K562 (cell line): ENCODE data around the gene HS3ST3A1. TPM values are rescaled to one million over a fixed set of nuclear protein-coding genes. Genes with fewer than 3 reads are reported as not detected.
A peak's percentile ranks its signal among the peaks of the same experiment; 100 is the strongest.

Experiments used
- ATAC-seq: fragments of 200-7000 bp; cut with Tn5 transposase; 3 replicates; pipeline ENCODE4 v1.9.1; 2020; ENCODE audit warnings: moderate library complexity
- BruUV-seq: library from RNA; stranded (reverse); fragments of 400-500 nt; replicated peaks from 2 replicates; lab custom pipeline; 2021; lab: Mats Ljungman, UMichigan
- CTCF ChIA-PET: fragments of 300-600 bp; formaldehyde crosslinking; extraction: SDS; loops from one replicate; lab custom pipeline; 2021; ENCODE audit warnings: low intra/inter-chr PET ratio; lab: Yijun Ruan, JAX
- POLR2A ChIA-PET: fragments of 300-600, 350-650 bp; sonication (Branson Sonifier 250); formaldehyde crosslinking; extraction: SDS; loops from one replicate; lab custom pipeline; 2021; ENCODE audit warnings: antibody characterized with exemption, inconsistent platforms; lab: Yijun Ruan, JAX
- DNase-seq, 4 experiments: peaks; one replicate each; pipeline versions ENCODE4 v3.0.0 to v3.0.0-alpha.2; 2011 to 2018; ENCODE audit warnings: low spot score in 3 of 4, mixed read lengths in 3 of 4; ENCODE audit errors: extremely low read depth in 1 of 4
- FAIRE-seq: peaks from 2 replicates; lab custom pipeline; 2011; peaks lifted over from hg19 to GRCh38; lab: Jason Lieb, UNC
- H2AFZ ChIP-seq: 2 replicates; pipeline ENCODE4 v1.6.0; 2011; ENCODE audit warnings: low read depth, low read length, control low read depth, inconsistent platforms
- H3K27ac ChIP-seq: fragments of 200-600 bp; 3 replicates; pipeline ENCODE4 v1.8.0; 2011; ENCODE audit warnings: low read depth, mild to moderate bottlenecking, control low read depth, inconsistent platforms, low read length, moderate library complexity, mixed read lengths; ENCODE audit errors: extremely low read depth
- H3K27me3 ChIP-seq, 2 experiments: fragments of 300-600 bp in 1 of 2; 2 replicates in 1 of 2; 3 replicates in 1 of 2; pipeline versions ENCODE4 v1.6.0 to v1.8.0; 2011; ENCODE audit warnings: inconsistent platforms in 2 of 2, low read length in 2 of 2, mild to moderate bottlenecking in 1 of 2, mixed read lengths in 1 of 2, moderate library complexity in 1 of 2; ENCODE audit not compliant: control insufficient read depth in 2 of 2, insufficient read depth in 2 of 2
- H3K36me3 ChIP-seq: fragments of 300-600 bp; 3 replicates; pipeline ENCODE4 v1.8.0; 2011; ENCODE audit warnings: mild to moderate bottlenecking, low read length, inconsistent platforms; ENCODE audit not compliant: control insufficient read depth, insufficient read depth
- H3K4me1 ChIP-seq, 2 experiments: fragments of 200-600 bp in 1 of 2; replicated peaks in 1 of 2; 2 replicates in 1 of 2; 3 replicates in 1 of 2; pipeline versions ENCODE4 v1.5.1 to v1.8.0; 2011; ENCODE audit warnings: inconsistent platforms in 2 of 2, low read length in 2 of 2, mild to moderate bottlenecking in 1 of 2, mixed read lengths in 1 of 2, moderate library complexity in 1 of 2; ENCODE audit not compliant: control insufficient read depth in 2 of 2, insufficient read depth in 2 of 2
- H3K4me2 ChIP-seq: 2 replicates; pipeline ENCODE4 v1.6.1; 2011; ENCODE audit warnings: low read length, control low read depth, inconsistent platforms, mixed read lengths; ENCODE audit not compliant: insufficient read depth
- H3K4me3 ChIP-seq: fragments of 200-600 bp; sonication (generic), shearing (Covaris generic); 2 replicates; pipeline ENCODE4 v1.5.1; 2016; ENCODE audit warnings: control low read depth, inconsistent platforms
- H3K79me2 ChIP-seq: fragments of 200-600 bp; 3 replicates; pipeline ENCODE4 v1.8.0; 2011; ENCODE audit warnings: low read length, inconsistent platforms; ENCODE audit not compliant: control insufficient read depth, insufficient read depth
- H3K9ac ChIP-seq, 2 experiments: 2 replicates each; pipeline versions ENCODE4 v1.6.0 to v1.6.1; 2011; ENCODE audit warnings: low read depth in 2 of 2, low read length in 2 of 2, control low read depth in 1 of 2, inconsistent platforms in 1 of 2, mild to moderate bottlenecking in 1 of 2, mixed read lengths in 1 of 2; ENCODE audit not compliant: insufficient read depth in 1 of 2
- H3K9me1 ChIP-seq: one replicate; pipeline ENCODE4 v1.6.0; 2011; ENCODE audit warnings: inconsistent platforms, mild to moderate bottlenecking, low read length, moderate library complexity; ENCODE audit not compliant: control insufficient read depth, insufficient read depth
- H3K9me3 ChIP-seq: replicated peaks from 2 replicates; pipeline ENCODE4 v1.5.1; 2011; ENCODE audit warnings: low read depth, low read length, inconsistent platforms; ENCODE audit not compliant: control insufficient read depth, insufficient read depth
- H4K20me1 ChIP-seq: replicated peaks from 2 replicates; pipeline ENCODE4 v1.6.1; 2011; ENCODE audit warnings: low read length, inconsistent platforms, mixed read lengths; ENCODE audit not compliant: control insufficient read depth, insufficient read depth
- DPF2 ChIP-seq: fragments of 450-650 bp; IDR thresholded peaks from 2 replicates; pipeline ENCODE4 v1.6.1; 2016
- FOSL1 ChIP-seq: fragments of 200-800 bp; sonication (Bioruptor generic); conservative IDR thresholded peaks from 2 replicates; pipeline ENCODE4 v1.6.1; 2016; ENCODE audit warnings: missing genetic modification characterization, missing compliant biosample characterization
- JUN ChIP-seq, 2 experiments: sonication (generic) in 1 of 2; formaldehyde crosslinking in 1 of 2; IDR thresholded peaks; 2 replicates each; pipeline versions ENCODE4 v1.6.1 to v1.8.0; 2012 to 2022; ENCODE audit warnings: borderline replicate concordance in 2 of 2, mild to moderate bottlenecking in 2 of 2, improper control_type of control experiment in 1 of 2, low read depth in 1 of 2, low read length in 1 of 2, missing genetic modification reagents in 1 of 2
- JUND ChIP-seq, 2 experiments: IDR thresholded peaks; 2 replicates in 1 of 2; 3 replicates in 1 of 2; pipeline ENCODE4 v1.6.1; 2011; ENCODE audit warnings: borderline replicate concordance in 2 of 2, low read depth in 2 of 2, low read length in 2 of 2, improper control_type of control experiment in 1 of 2, missing biosample characterization in 1 of 2, missing genetic modification characterization in 1 of 2, missing genetic modification reagents in 1 of 2
- PML ChIP-seq: IDR thresholded peaks from 2 replicates; pipeline ENCODE4 v1.6.1; 2012; ENCODE audit warnings: low read length, inconsistent platforms
- ZBED1 ChIP-seq: IDR thresholded peaks from 2 replicates; pipeline ENCODE4 v1.6.1; 2014
- ZBTB9 ChIP-seq: fragments of 450-650 bp; formaldehyde crosslinking; IDR thresholded peaks from 2 replicates; pipeline ENCODE4 v1.4.0; 2020; ENCODE audit warnings: mild to moderate bottlenecking, moderate library complexity
- ZNF592 ChIP-seq: fragments of 450-650 bp; IDR thresholded peaks from 2 replicates; pipeline ENCODE4 v1.6.1; 2017; ENCODE audit warnings: antibody characterized with exemption, mild to moderate bottlenecking
- WGBS: fragments of 100-300 bp; shearing (Covaris generic); methylation state at CpG from one replicate; pipeline ENCODE4 v1.1.6; 2016; ENCODE audit warnings: low coverage, mixed read lengths; ENCODE audit not compliant: insufficient coverage; ENCODE audit errors: missing lambda C conversion rate; 5-methylcytosine and 5-hydroxymethylcytosine counted together
- in situ Hi-C: fragments of 300-500 bp; cut with MboI; formaldehyde crosslinking; loops from 4 replicates; pipeline ENCODE4 v1.15.0; 2018; ENCODE audit warnings: inconsistent platforms, mixed read lengths
- intact Hi-C: fragments of 100-400 bp; cut with micrococcal nuclease; formaldehyde crosslinking; loops from 2 replicates; pipeline ENCODE4 v1.14.2; 2022
- polyA plus RNA-seq, 8 experiments: library from polyadenylated mRNA; depleted of rRNA in 4 of 8; stranded (reverse) in 5 of 8; unstranded in 3 of 8; fragments of >200 nt; fragmentation: Nextera tagmentation in 2 of 8; fragmentation: Illumina TruSeq in 1 of 8; extraction: Ambion mirVana in 2 of 8; extraction: Trizol in 1 of 8; gene quantifications; 2 replicates each; pipeline versions ENCODE4 v1.2.1 to v1.2.3, GENCODE V29; 2011 to 2014; ENCODE audit warnings: inconsistent platforms in 1 of 8, missing spikeins in 1 of 8
- total RNA-seq, 7 experiments: library from RNA; depleted of rRNA in 6 of 7; stranded (reverse); fragments of >200 nt in 6 of 7; fragmentation: Illumina TruSeq in 2 of 7; extraction: Trizol in 2 of 7; gene quantifications; 2 replicates each; pipeline versions ENCODE4 v1.2.1 to v1.2.3, GENCODE V29; 2011 to 2021; ENCODE audit warnings: low replicate concordance in 1 of 7
- TF ChIP-seq, protein P1 (sequence below): fragments of 450-650 bp; IDR thresholded peaks from 2 replicates; pipeline ENCODE4 v1.6.1; 2014; ENCODE audit warnings: low read depth, mild to moderate bottlenecking, moderate library complexity, borderline replicate concordance

HS3ST3A1 gene
- total and polyA plus RNA-seq, 9 of the 15 experiments (the other 6 are each of a cell fraction or from before 2014, with no cell fraction given) = 0.25 to 14.8 (median 2.3) TPM

DNA sequence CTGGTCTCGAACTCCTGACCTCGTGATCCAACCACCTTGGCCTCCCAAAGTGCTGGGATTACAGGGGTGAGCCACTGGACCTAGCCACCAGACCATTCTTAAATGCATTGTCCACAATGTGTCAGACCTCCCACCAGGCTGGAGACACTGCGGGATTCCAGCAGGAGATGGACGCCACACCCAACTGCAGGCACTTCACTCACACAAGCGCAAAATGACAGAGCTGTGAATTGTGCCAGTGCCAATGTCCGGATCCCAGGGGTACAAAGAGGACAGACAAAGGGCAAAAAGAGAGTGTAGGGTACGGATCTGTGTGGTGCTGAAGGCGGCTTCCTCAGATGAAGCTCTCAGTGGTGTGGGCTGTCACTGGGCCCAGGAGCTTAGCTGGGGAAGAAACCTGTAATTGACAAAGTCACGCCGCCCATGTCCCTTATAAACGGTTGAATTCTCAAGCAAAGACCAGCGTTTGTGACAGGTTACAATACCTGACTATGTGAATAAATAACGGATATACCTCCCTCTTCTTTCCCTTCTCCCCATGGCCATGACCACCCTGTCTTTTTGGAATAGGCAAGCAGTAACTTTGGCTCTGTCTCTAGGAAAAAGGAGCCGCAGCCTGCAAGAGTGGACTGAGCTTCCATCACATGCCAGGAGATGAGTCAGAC, 40.0 kb downstream of the HS3ST3A1 start:
- H4K20me1 ChIP-seq = no peaks in the 10 kb centered on the region
- no peak overlapping the region for H3K4me3 ChIP-seq
- WGBS = 72% methylated on average over 9 of the region's 14 CpGs
- 0 out of 3 replicates have a peak, but pooled peaks cover 2% of the 10 kb centered on the region for H3K36me3 ChIP-seq
- no peak overlapping the region for H3K9ac ChIP-seq
- H3K79me2 ChIP-seq = no peaks in the 10 kb centered on the region; the same call in 1 of the 3 replicates
- H3K9me3 ChIP-seq = no peaks in the 10 kb centered on the region
- peaks cover 9 to 20% of the 10 kb centered on the region in 2 experiments; a peak in 4 of 5 replicates for H3K4me1 ChIP-seq
- no peak for FAIRE-seq
- H2AFZ ChIP-seq = peak overlapping the region; percentile 59; the same call in 1 of the 2 replicates
- TF ChIP-seq FOSL1 = peak; percentile 89; the same call in 1 of the 2 replicates
- TF ChIP-seq ZBED1 = no peak
- TF ChIP-seq PML = no peak
- TF ChIP-seq ZBTB9 (CRISPR knock-in tag) = no peak
- TF ChIP-seq JUN (IDR thresholded peaks at IDR 0.05; ENCODE audit: borderline replicate concordance, low read depth, low read length) = peak; percentile 84; the same call in 1 of the 2 replicates
- no peak for TF ChIP-seq JUN (CRISPR knock-in tag; IDR thresholded peaks at IDR 0.05; ENCODE audit: borderline replicate concordance)
- TF ChIP-seq ZNF592 = 0 out of 2 replicates have a peak, but pooled peaks have one; percentile 39
- no peak; the same call in 1 of the 2 replicates for TF ChIP-seq JUND (IDR thresholded peaks at IDR 0.05; ENCODE audit: borderline replicate concordance, low read depth, low read length)
- TF ChIP-seq JUND (tag; IDR thresholded peaks at IDR 0.05; ENCODE audit: borderline replicate concordance, low read depth, low read length) = peak; percentile 73; the same call in 1 of the 3 replicates
- 0 out of 2 replicates have a peak, but pooled peaks have one; percentile 49 for TF ChIP-seq DPF2
- TF ChIP-seq, protein P1, sequence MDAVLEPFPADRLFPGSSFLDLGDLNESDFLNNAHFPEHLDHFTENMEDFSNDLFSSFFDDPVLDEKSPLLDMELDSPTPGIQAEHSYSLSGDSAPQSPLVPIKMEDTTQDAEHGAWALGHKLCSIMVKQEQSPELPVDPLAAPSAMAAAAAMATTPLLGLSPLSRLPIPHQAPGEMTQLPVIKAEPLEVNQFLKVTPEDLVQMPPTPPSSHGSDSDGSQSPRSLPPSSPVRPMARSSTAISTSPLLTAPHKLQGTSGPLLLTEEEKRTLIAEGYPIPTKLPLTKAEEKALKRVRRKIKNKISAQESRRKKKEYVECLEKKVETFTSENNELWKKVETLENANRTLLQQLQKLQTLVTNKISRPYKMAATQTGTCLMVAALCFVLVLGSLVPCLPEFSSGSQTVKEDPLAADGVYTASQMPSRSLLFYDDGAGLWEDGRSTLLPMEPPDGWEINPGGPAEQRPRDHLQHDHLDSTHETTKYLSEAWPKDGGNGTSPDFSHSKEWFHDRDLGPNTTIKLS = peak; percentile 21; the same call in 1 of the 2 replicates
- H3K4me2 ChIP-seq = peak overlapping the region; percentile 25; the same call in 1 of the 2 replicates
- BruUV-seq = no TSS peak
- in situ Hi-C loops = no loop called here
- ChIA-PET CTCF (no interaction called here), POLR2A (interaction anchor here (0.8 to 1.0 kb wide), 2 partner anchors 17 to 22 kb away, joined by 3 read pairs; no protein-coding TSS in a partner anchor)
- H3K27ac ChIP-seq = peak overlapping the region; percentile 40; the same call in 2 of the 3 replicates
- no peak for ATAC-seq
- intact Hi-C loops = no loop called here
- H3K27me3 ChIP-seq = no peaks in the 10 kb centered on the region
- H3K9me1 ChIP-seq = no peaks in the 10 kb centered on the region
- DNase-seq = no peak
